A549 treated with CpdA at 1 μM for 4 hours (cell line): ENCODE results near the gene AP4S1. TPM values are rescaled to one million over a fixed set of nuclear protein-coding genes. Genes with fewer than 3 reads are reported as not detected.

ENCODE experiments used
- total RNA-seq: library from RNA; stranded (reverse); fragments of 200-300 nt; extraction: Qiagen RNA extraction; gene quantifications from 5 replicates; pipeline ENCODE4 v1.2.3, GENCODE V29; 2022; ENCODE audit warnings: low read depth

The AP4S1 gene, protein sequence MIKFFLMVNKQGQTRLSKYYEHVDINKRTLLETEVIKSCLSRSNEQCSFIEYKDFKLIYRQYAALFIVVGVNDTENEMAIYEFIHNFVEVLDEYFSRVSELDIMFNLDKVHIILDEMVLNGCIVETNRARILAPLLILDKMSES
- 8.8 to 11.5 TPM (median 9.6 TPM) in 5 replicates for total RNA-seq

GRCh38 chr14:31025367-31026076 is at the start of gene AP4S1:
AP4S1 (plus strand) TSS chr14:31025649; CDS start chr14:31066197, 40,548 bp downstream.

DNA sequence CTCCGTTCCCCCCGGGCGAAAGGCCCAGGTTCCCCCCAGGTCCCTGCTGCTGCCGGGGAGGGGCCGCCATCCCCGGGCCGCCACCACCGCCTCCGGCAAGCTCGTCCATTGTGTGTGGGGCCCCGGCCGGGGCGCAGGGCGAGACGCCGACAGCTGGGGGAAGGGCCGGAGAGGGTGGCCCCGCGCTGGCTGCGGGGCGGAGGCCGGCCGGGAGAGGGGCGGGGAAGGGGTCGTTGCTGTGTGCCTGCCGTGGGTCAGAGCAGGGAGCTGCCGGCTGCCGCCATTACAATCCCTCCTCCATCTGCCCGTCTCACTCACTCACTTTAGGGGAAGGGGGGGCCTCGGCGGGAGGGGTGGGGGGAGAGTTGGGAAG is 614 bp downstream of the AP4S1 start, which contains the start of gene STRN3:
Gene STRN3 (minus strand): TSS at position 303 of the 373 bp plus-strand sequence. CDS start 194 bp downstream, at position 109.

Other genes with a start within 250 kb of the AP4S1 start
- gene COCH, start 151.1 kb upstream of the AP4S1 start, total RNA-seq = 20.4 to 30.4 TPM (median 24.9 TPM) in 5 replicates
- gene STRN3, start 730 bp downstream of the AP4S1 start, total RNA-seq = 14.4 to 24.2 TPM (median 15.9 TPM) in 5 replicates
- gene HECTD1, start 182.1 kb downstream of the AP4S1 start, total RNA-seq = 60.9 to 78.8 TPM (median 62.6 TPM) in 5 replicates